HG03469 (cell line): ENCODE results near the gene FCER1G.

Experiments used
- ATAC-seq: cut with Tn5 transposase; IDR thresholded peaks from one replicate; pipeline ENCODE4 v1.9.1; 2021; ENCODE audit warnings: mild to moderate bottlenecking, moderate library complexity, moderate number of reproducible peaks; ENCODE audit not compliant: unreplicated experiment

FCER1G gene

DNA sequence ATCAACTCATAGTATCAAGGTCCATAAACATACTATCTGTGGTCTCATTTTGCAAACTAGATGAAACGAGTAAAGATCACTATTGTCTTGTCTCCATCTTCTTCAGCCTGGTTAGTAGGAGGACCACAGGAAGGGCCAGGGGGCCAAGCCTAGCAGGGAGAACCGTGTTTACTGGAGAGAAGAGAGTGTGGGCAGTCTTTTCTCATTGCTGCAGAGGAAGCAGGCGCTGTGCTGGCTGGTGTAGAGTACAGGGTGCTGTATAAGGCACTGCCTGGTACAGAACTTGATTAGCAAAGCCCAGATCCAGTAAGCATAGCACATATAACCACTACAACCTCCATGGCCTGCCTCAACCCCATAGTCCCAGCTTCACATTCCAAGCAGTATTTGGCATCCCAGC is 27.8 kb upstream of the FCER1G start:
- no peak for ATAC-seq

GRCh38 chr1:161188381-161188780 is 26.7 kb upstream of the FCER1G start:
- no peak for ATAC-seq

DNA sequence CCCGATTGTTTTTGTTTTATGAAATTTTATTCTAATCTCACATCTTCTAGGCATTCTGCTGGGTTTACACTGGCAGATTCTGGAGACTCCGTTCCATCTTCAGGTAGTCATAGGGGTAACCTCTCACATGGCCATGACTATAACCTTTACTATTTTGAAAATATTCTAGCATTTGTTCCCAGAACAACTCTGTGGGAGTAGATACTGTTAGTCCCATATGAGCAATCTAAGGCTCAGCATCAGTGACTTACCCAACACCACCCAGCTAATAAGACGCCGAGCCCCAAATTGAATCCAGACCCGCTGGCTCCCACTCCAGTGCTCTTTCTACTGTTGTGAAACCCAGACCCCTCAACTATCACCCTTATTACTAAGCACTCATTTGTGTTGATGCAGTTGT is 26.1 kb upstream of the FCER1G start:
- no peak for ATAC-seq

GRCh38 chr1:161190962-161191521 is 24.1 kb upstream of the FCER1G start:
- no peak for ATAC-seq

DNA sequence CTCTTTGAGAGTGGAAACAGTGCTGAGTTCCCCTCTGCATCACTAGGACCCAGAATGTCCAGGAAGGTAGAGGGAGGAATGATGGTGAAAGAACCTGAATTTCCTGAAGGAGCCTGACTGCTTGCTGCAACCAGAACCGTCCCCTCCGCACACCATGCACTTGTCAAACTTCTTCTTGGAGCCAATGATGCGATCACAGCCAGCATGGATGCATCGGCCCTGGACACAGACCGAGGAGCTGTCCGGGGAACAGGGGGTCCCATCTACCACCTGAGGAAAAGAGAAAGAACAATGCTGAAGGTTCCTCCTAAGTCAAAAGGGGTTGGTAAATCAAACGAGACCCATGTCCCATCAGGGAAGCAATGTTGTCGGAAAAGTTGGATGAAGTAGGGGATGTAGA is 23.1 kb upstream of the FCER1G start:
- ATAC-seq = no peak

GRCh38 chr1:161192476-161193465 is 22.3 kb upstream of the FCER1G start:
- ATAC-seq = no peak

DNA sequence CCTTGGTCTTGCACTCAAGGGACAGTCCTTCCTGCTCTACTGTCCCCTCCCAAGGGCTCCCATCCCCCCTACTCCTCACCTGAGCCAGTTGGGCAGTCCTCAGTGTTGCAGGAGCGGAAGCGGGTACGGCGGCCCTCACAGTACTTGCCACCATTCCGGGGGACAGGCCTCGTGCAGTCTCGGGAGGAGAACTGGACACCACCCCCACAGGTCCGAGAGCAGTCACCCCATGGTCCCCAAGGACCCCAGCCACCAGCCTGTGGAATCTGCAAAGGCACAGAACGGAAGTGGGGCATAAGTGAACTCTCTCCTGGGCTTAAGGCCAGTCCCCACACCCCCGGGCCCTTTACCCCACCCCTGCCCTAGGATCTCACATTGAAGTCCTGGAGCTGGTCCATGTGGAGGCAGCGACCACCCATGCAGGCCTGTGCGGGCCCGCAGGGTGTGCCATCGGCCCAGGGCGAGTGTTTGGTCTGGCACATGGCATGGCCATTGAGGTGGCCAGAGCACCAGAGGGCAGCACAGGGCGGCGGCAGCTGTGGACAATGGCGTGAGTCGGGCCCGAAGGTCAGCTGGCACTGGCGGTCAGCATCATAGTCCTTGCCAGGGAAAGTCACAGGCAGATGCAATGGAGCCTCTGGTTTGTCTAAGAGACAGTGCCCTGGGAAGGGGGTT is 21.4 kb upstream of the FCER1G start:
- no peak for ATAC-seq

- no peak for ATAC-seq
Measured at GRCh38 chr1:161195171-161195570, 19.9 kb upstream of the FCER1G start.

GRCh38 chr1:161196111-161196510 is 19.0 kb upstream of the FCER1G start:
- no peak for ATAC-seq

DNA sequence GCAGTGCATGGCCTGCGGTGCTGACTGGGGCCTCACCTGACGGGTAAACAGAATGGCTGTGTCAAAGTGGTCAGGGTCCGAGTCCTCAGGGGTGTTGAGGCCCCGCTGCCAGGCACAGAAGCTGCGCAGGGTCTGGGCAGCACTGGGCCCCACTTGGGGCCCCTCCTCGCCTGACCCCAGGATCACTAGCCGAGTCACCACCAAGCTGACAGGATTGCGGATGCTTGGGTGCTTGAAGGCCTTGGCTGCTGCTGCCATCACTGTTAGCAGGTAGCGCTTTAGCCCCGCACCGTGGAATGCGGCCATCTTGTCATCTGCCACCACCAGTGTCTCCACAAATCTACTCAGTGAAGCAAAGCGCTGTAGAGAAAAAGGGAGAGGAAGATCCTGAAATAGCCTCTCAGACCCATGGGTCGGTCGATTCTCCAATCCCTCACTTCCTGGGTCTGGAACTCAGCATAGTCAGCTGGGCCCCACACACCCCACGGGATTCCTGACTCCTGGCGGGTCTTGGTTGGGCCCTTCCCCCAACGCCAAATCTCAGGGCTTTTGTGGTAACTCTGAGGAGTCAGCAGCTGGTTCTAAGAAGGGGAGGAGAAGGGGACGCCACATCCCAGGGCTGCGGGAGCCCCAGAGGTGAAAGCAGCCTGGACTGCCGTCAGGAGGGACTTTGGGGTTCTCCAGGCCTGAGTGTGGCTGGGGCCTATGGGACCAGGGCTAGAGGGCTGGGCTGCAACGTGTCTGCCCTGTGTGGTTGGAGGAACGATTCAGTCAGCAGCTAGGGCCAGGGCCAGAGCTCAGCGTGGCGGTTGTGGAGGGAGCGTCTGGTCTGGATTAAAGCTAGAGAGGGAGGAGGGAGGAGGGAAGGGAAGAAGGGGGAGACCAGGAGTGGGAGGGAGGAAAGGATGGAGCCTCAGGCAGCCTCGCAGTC is 18.3 kb upstream of the FCER1G start:
- no peak for ATAC-seq

DNA sequence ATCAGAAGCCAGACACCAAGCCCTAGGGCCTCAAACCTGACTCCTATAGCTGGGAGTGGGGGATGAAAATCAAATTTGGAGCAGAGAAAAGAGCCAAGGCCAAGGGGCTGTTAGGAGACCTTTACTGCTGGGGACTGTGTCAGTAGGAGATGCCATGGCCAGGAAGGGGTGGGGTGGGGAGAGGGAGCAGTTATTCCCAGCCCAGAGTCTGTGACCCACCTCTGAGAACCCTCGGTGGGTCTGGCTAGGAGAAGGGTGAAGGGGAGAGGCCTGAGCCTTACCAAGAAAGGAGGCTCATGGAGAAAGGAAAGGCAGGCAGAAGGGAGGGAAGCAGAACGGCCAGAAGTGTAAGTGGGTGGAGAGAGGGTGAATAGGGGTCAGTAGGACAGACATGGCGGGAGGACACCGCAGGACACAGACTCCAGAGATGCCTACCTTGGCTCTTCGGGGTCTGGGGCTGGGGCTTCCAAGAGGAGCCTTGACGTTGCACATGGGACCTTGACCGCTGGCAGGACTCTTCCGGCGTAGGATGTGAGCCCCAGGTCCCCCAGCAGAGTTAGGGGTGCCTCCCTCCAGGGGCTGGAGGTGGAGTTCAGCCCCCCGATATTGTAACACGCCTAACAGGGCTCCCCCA is 17.4 kb upstream of the FCER1G start:
- no peak for ATAC-seq

- ATAC-seq = no peak
Measured at GRCh38 chr1:161198194-161198896, 16.8 kb upstream of the FCER1G start.

- ATAC-seq = no peak
Measured at GRCh38 chr1:161198897-161199431, 16.1 kb upstream of the FCER1G start, which contains the start of gene ADAMTS4. ADAMTS4 (minus strand) TSS chr1:161199054; CDS start chr1:161198627, 427 bp downstream.

DNA sequence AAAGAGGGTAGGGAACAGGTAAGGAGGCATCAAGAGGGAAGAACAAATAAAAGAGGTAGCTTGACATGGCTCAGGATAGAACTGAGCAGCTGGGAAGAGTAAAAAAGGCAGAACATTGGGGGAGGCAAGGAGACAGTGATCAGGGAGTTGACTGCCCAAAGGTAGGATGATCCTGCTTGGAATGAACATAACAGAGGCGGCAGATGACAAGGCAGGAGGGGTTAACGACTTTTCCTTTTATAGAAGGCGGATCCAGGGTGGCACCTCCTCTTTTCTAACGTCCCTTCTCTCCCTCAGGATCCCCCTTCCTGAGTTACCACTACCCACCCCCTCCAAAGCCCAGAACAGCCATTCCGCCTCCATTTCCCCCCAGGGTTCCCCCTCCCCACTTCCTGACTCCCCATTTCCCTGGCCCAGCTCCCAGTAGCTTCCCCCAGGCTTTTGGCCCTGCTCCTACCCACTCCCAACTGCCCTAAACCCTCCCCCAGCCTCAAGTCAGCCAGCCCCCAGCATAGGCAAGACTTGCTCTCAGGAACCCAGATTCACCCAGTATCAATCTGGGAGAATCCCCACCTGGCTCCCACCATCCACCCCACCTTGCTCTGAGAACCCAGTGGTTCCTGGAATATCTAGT is 15.5 kb upstream of the FCER1G start:
- ATAC-seq = no peak

DNA sequence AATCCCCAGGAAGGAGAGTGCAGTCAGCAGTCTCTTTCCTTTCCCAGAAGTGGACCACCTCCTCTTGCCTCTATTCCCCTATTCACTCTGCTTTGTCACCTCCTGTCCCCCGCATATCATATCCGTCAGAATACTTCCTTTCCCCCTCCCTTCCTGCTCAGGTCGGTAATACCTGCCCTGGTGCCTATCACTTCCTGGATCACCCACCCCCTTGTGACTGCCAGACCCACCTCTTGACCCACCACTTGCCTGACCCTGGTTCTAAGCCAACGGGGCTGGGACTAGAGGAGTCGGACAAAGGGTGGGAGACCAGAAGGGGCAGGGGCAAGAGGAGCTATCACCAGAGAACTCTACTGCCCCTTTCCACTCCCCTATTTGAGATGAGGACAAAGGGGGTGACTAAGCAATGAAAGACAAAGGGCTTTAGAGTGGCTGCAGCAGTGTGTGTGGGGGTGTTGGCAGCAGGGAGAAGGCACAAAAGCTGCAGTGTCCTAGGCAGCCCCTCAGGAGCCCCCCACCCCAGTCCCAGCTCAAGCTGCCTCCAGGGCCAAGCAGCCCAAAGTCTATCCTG is 14.6 kb upstream of the FCER1G start:
- no peak for ATAC-seq

DNA sequence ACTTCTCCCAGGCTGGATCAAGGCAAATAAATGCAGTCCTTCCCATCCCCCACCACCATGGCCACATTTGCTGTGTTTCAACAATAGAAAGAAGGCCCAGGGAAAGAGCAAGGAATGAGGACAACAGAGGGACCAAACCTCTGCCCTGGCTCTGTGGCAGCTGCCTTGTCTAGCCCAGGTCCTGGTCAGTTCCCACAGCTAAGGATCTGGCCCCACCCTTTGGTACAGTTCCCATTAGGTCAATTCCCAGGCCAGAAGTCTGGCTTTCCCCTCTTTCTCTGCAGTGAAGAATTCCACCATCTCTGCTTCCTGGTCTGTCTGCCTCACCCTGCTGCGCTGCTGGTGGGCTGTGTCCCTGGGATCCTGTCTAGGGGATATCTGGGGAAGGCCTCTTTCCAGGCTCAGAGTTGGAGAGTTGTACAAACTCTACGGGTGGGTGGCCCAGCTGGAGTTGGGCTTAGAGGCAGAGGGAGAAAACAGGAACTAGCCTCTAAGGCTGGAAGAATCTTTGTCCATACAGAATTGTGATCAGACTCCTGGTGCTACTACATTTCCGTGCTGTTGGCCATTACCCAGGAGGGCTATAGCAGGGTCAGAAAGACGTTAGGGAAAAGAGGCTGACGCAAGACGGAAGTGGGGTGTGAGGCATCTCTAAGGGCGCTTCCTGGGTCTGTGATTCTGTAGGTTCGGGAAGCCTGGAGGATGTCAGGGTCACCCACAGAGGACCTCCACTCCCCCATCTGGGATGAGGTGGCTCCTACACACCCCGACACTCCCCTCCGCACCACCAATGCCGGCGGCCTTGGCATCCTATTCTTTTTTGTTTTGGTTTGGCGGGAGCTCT is 13.9 kb upstream of the FCER1G start:
- no peak for ATAC-seq
